H1 (cell line): ENCODE measurements around the gene C11orf98.

Experiments used
- CEBPB ChIP-seq: IDR thresholded peaks from 2 replicates; pipeline ENCODE4 v1.6.1; 2012; ENCODE audit warnings: low read depth, low read length
- CREB1 ChIP-seq: IDR thresholded peaks from 2 replicates; pipeline ENCODE4 v1.6.1; 2012; ENCODE audit warnings: inconsistent platforms
- CTCF ChIP-seq, 3 experiments: IDR thresholded peaks; 1 replicate in 2 of 3; 2 replicates in 1 of 3; pipeline versions ENCODE4 v1.5.1 to v1.6.1; 2011; ENCODE audit warnings: low read length in 3 of 3, mild to moderate bottlenecking in 3 of 3, inconsistent platforms in 2 of 3, low read depth in 1 of 3, moderate library complexity in 1 of 3; ENCODE audit not compliant: insufficient read depth in 1 of 3; ENCODE audit errors: control extremely low read depth in 1 of 3
- HDAC2 ChIP-seq, 2 experiments: fragments of 300-600 bp in 1 of 2; sonication (generic) in 1 of 2; IDR thresholded peaks; 2 replicates each; pipeline ENCODE4 v1.6.1; 2011 to 2012; ENCODE audit warnings: low read depth in 2 of 2, low read length in 2 of 2, mild to moderate bottlenecking in 2 of 2, moderate library complexity in 2 of 2, borderline replicate concordance in 1 of 2, inconsistent platforms in 1 of 2
- MAX ChIP-seq: IDR thresholded peaks from 2 replicates; pipeline ENCODE4 v1.6.1; 2012; ENCODE audit warnings: inconsistent platforms
- POLR2A ChIP-seq, 2 experiments: IDR thresholded peaks; 1 replicate in 1 of 2; 2 replicates in 1 of 2; pipeline ENCODE4 v1.6.1; 2011; ENCODE audit warnings: low read depth in 2 of 2, low read length in 2 of 2, mild to moderate bottlenecking in 2 of 2; ENCODE audit errors: control extremely low read depth in 1 of 2
- RBBP5 ChIP-seq: IDR thresholded peaks from 2 replicates; pipeline ENCODE4 v1.7.1; 2012; ENCODE audit warnings: low read depth, mild to moderate bottlenecking, inconsistent platforms, low read length, moderate library complexity, borderline replicate concordance
- SP2 ChIP-seq: IDR thresholded peaks from 2 replicates; pipeline ENCODE4 v1.6.1; 2012; ENCODE audit warnings: mild to moderate bottlenecking, low read length, inconsistent platforms
- SP4 ChIP-seq: IDR thresholded peaks from 2 replicates; pipeline ENCODE4 v1.6.1; 2012; ENCODE audit warnings: low read length, inconsistent platforms
- TAF1 ChIP-seq: IDR thresholded peaks from 2 replicates; pipeline ENCODE4 v1.6.1; 2011; ENCODE audit warnings: mild to moderate bottlenecking, low read depth, low read length
- TEAD4 ChIP-seq: IDR thresholded peaks from 2 replicates; pipeline ENCODE4 v1.6.1; 2012; ENCODE audit warnings: low read depth, low read length, inconsistent platforms, mixed read lengths
- YY1 ChIP-seq: IDR thresholded peaks from 2 replicates; pipeline ENCODE4 v1.6.1; 2011; ENCODE audit warnings: low read depth, mild to moderate bottlenecking, low read length

GRCh38 chr11:62614275-62614674 is 50.7 kb downstream of the C11orf98 start:
- TF ChIP-seq TAF1 (no peak), POLR2A (IDR thresholded peaks at IDR 0.05; ENCODE audit: control extremely low read depth in 1 of 2, low read depth in 2 of 2, low read length in 2 of 2) (no peak), RBBP5 (no peak), CREB1 (no peak), MAX (no peak), HDAC2 (IDR thresholded peaks at IDR 0.05; ENCODE audit: borderline replicate concordance in 1 of 2, low read depth in 2 of 2, low read length in 2 of 2) (no peak), TEAD4 (no peak), CEBPB (no peak), CTCF (IDR thresholded peaks at IDR 0.05; ENCODE audit: control extremely low read depth in 1 of 3, insufficient read depth in 1 of 3, low read depth in 1 of 3, low read length in 3 of 3) (no peak), SP2 (no peak), SP4 (no peak), YY1 (no peak)
